ENCODE data around the gene JOSD2. TPM values are rescaled to one million over a fixed set of nuclear protein-coding genes. Genes with fewer than 3 reads are reported as not detected.

JOSD2 gene
- total and polyA plus RNA-seq, 9 of the 15 experiments (the other 6 are each of a cell fraction or from before 2014, with no cell fraction given): 0.06 to 14.4 (median 3.1) TPM

GRCh38 chr19:50556282-50557008, 45.5 kb upstream of the JOSD2 start (continued):
- TF ChIP-seq ZNF280A (IDR thresholded peaks at IDR 0.05; ENCODE audit: low read depth, partially characterized antibody) (no peak), MCM2 (IDR thresholded peaks at IDR 0.05; ENCODE audit: low read depth) (no peak), RFX5 (IDR thresholded peaks at IDR 0.05; ENCODE audit: low read depth, low read length) (no peak), ERF (CRISPR knock-in tag; IDR thresholded peaks at IDR 0.05) (no peak), TFE3 (CRISPR knock-in tag; IDR thresholded peaks at IDR 0.05) (no peak), NFE2L1 (tag; IDR thresholded peaks at IDR 0.05; ENCODE audit: borderline replicate concordance, low read depth) (no peak), TCFL5 (CRISPR knock-in tag; conservative IDR thresholded peaks at IDR 0.05) (no peak), U2AF2 (optimal IDR thresholded peaks at IDR 0.05; ENCODE audit: low read depth, low read length) (no peak), ZBTB17 (CRISPR knock-in tag; IDR thresholded peaks at IDR 0.05) (0 out of 2 replicates have a peak, but pooled peaks have one; percentile 25), ZNF449 (CRISPR knock-in tag; IDR thresholded peaks at IDR 0.05) (no peak), NR4A1 (CRISPR knock-in tag; IDR thresholded peaks at IDR 0.05) (no peak), NR4A1 (tag; IDR thresholded peaks at IDR 0.05) (no peak), PCBP1 (IDR thresholded peaks at IDR 0.05; ENCODE audit: low read depth, low read length, poor library complexity, severe bottlenecking) (no peak), CXXC5 (CRISPR knock-in tag; IDR thresholded peaks at IDR 0.05) (peak; percentile 55), KLF16 (IDR thresholded peaks at IDR 0.05) (peak; percentile 31; the same call in 1 of the 2 replicates), ZNF217 (CRISPR knock-in tag; IDR thresholded peaks at IDR 0.05) (no peak), OTX1 (CRISPR knock-in tag; IDR thresholded peaks at IDR 0.05) (no peak), KAT8 (IDR thresholded peaks at IDR 0.05; ENCODE audit: low read depth) (no peak), IRF1 (CRISPR knock-in tag; IDR thresholded peaks at IDR 0.05; ENCODE audit: borderline replicate concordance) (no peak), ZNF764 (CRISPR knock-in tag; IDR thresholded peaks at IDR 0.05; ENCODE audit: low read depth) (peak; percentile 89), IRF2 (CRISPR knock-in tag; IDR thresholded peaks at IDR 0.05) (no peak), TEAD4 (IDR thresholded peaks at IDR 0.05; ENCODE audit: low read length) (no peak), TEAD4 (CRISPR knock-in tag; IDR thresholded peaks at IDR 0.05; ENCODE audit: borderline replicate concordance) (no peak), MIER1 (IDR thresholded peaks at IDR 0.05; ENCODE audit: low read depth) (peak; percentile 46; the same call in 1 of the 2 replicates), ZNF436 (CRISPR knock-in tag; IDR thresholded peaks at IDR 0.05) (no peak)
